Endothelial cell of umbilical vein (primary cell): ENCODE measurements around the gene ST6GALNAC6. TPM values are rescaled to one million over a fixed set of nuclear protein-coding genes. Genes with fewer than 3 reads are reported as not detected.

Source experiments
- BruUV-seq: library from RNA; stranded (reverse); fragments of 400-500 nt; replicated peaks from 2 replicates; lab custom pipeline; 2021; lab: Mats Ljungman, UMichigan
- CTCF ChIA-PET: fragments of 300-600, 350-600 bp; sonication (Branson Sonifier 250); formaldehyde crosslinking; loops from one replicate; lab custom pipeline; 2021; ENCODE audit warnings: antibody characterized with exemption, inconsistent platforms; lab: Charles Lee
- POLR2A ChIA-PET: fragments of 300-600, 350-600 bp; sonication (Branson Sonifier 250); formaldehyde crosslinking; loops from one replicate; lab custom pipeline; 2021; ENCODE audit warnings: antibody characterized with exemption, inconsistent platforms; lab: Charles Lee
- DNase-seq: peaks from one replicate; pipeline ENCODE4 v3.0.0-alpha.2; 2011; ENCODE audit warnings: low read depth, low spot score
- FAIRE-seq: peaks from 2 replicates; lab custom pipeline; 2011; peaks lifted over from hg19 to GRCh38; lab: Jason Lieb, UNC
- H2AFZ ChIP-seq: 2 replicates; pipeline ENCODE4 v1.6.0; 2012; ENCODE audit warnings: low read depth, low read length, control low read depth, inconsistent platforms
- H3K27ac ChIP-seq: 2 replicates; pipeline ENCODE4 v1.5.1; 2011; ENCODE audit warnings: low read depth, mild to moderate bottlenecking, control low read depth, low read length, moderate library complexity; ENCODE audit not compliant: insufficient read depth
- H3K27me3 ChIP-seq, 2 experiments: 2 replicates each; pipeline versions ENCODE4 v1.6.0 to v1.6.1; 2011; ENCODE audit warnings: low read length in 2 of 2, mixed read lengths in 1 of 2; ENCODE audit not compliant: control insufficient read depth in 2 of 2, insufficient read depth in 2 of 2
- H3K36me3 ChIP-seq, 2 experiments: 2 replicates in 1 of 2; 3 replicates in 1 of 2; pipeline ENCODE4 v1.5.1; 2011; ENCODE audit warnings: low read length in 2 of 2, mild to moderate bottlenecking in 1 of 2, moderate library complexity in 1 of 2; ENCODE audit not compliant: control insufficient read depth in 2 of 2, insufficient read depth in 2 of 2; ENCODE audit errors: extremely low read depth in 1 of 2
- H3K4me1 ChIP-seq: 3 replicates; pipeline ENCODE4 v1.5.1; 2011; ENCODE audit warnings: mild to moderate bottlenecking, low read length; ENCODE audit not compliant: control insufficient read depth, insufficient read depth; ENCODE audit errors: extremely low read depth
- H3K4me2 ChIP-seq: 2 replicates; pipeline ENCODE4 v1.6.1; 2011; ENCODE audit warnings: low read length, control low read depth, mixed read lengths; ENCODE audit not compliant: insufficient read depth
- H3K4me3 ChIP-seq, 3 experiments: fragments of 200-600 bp in 1 of 3; sonication (generic), shearing (Covaris generic) in 1 of 3; replicated peaks in 1 of 3; 2 replicates each; pipeline ENCODE4 v1.5.1; 2011 to 2016; ENCODE audit warnings: control low read depth in 3 of 3, low read length in 3 of 3, mild to moderate bottlenecking in 2 of 3, inconsistent platforms in 1 of 3, low read depth in 1 of 3, moderate library complexity in 1 of 3; ENCODE audit not compliant: insufficient read depth in 1 of 3
- H3K79me2 ChIP-seq: 2 replicates; pipeline ENCODE4 v1.6.0; 2012; ENCODE audit warnings: low read length, inconsistent platforms; ENCODE audit not compliant: control insufficient read depth, insufficient read depth
- H3K9ac ChIP-seq: replicated peaks from 2 replicates; pipeline ENCODE3; 2011; ENCODE audit warnings: low read length, control low read depth; ENCODE audit not compliant: insufficient read depth; ENCODE audit errors: extremely low read depth
- H3K9me1 ChIP-seq: replicated peaks from 3 replicates; pipeline ENCODE4 v1.6.0; 2011; ENCODE audit warnings: mild to moderate bottlenecking, low read length; ENCODE audit not compliant: control insufficient read depth, insufficient read depth; ENCODE audit errors: extremely low read depth
- H3K9me3 ChIP-seq: replicated peaks from 2 replicates; pipeline ENCODE4 v1.5.1; 2012; ENCODE audit warnings: low read length, inconsistent platforms; ENCODE audit not compliant: control insufficient read depth, insufficient read depth
- H4K20me1 ChIP-seq: replicated peaks from 2 replicates; pipeline ENCODE3; 2011; ENCODE audit warnings: mild to moderate bottlenecking, low read length; ENCODE audit not compliant: control insufficient read depth, insufficient read depth; ENCODE audit errors: extremely low read depth
- EZH2 ChIP-seq: IDR thresholded peaks from 2 replicates; pipeline ENCODE4 v1.6.1; 2012; ENCODE audit warnings: borderline replicate concordance, low read depth, mild to moderate bottlenecking, moderate library complexity, low read length, inconsistent platforms; ENCODE audit not compliant: severe bottlenecking
- POLR2A ChIP-seq: IDR thresholded peaks from 2 replicates; pipeline ENCODE4 v1.6.1; 2012; ENCODE audit warnings: low read depth, mild to moderate bottlenecking, control low read depth, low read length
- dilution Hi-C: fragments of 300-500 bp; cut with MboI; formaldehyde crosslinking; loops from one replicate; pipeline ENCODE4 v1.15.0; 2019; ENCODE audit warnings: low sequenced_read_pairs; ENCODE audit not compliant: extremely low pct_ligation_motif_present
- intact Hi-C: fragments of 100-400 bp; cut with micrococcal nuclease; formaldehyde crosslinking; loops from one replicate; pipeline ENCODE4 v1.10.0; 2022
- polyA plus RNA-seq, 4 experiments: library from polyadenylated mRNA; depleted of rRNA in 3 of 4; stranded (reverse) in 3 of 4; unstranded in 1 of 4; fragments of >200 nt; gene quantifications; 2 replicates each; pipeline versions ENCODE4 v1.2.1 to v1.2.3, GENCODE V29; 2011 to 2012; ENCODE audit warnings: missing spikeins in 1 of 4
- total RNA-seq: library from RNA; stranded (reverse); gene quantifications from 2 replicates; pipeline ENCODE4 v1.2.3, GENCODE V29; 2021
- TF ChIP-seq, protein P1 (sequence below), 2 donors: IDR thresholded peaks; 1 replicate in 1 of 2; 2 replicates in 1 of 2; pipeline ENCODE4 v1.5.1; 2011; ENCODE audit warnings: low read length in 2 of 2, mild to moderate bottlenecking in 2 of 2, moderate library complexity in 2 of 2, control low read depth in 1 of 2, inconsistent platforms in 1 of 2, low read depth in 1 of 2; ENCODE audit not compliant: insufficient read depth in 1 of 2; ENCODE audit errors: extremely low read depth in 1 of 2
- TF ChIP-seq, protein P2 (sequence below): IDR thresholded peaks from 2 replicates; pipeline ENCODE4 v1.6.1; 2011; ENCODE audit not compliant: insufficient read depth, insufficient read length

ST6GALNAC6 gene
- total and polyA plus RNA-seq, 2 donors (not counting 3 experiments of a cell fraction or from before 2014, with no cell fraction given): 43.0 to 78.9 TPM

DNA sequence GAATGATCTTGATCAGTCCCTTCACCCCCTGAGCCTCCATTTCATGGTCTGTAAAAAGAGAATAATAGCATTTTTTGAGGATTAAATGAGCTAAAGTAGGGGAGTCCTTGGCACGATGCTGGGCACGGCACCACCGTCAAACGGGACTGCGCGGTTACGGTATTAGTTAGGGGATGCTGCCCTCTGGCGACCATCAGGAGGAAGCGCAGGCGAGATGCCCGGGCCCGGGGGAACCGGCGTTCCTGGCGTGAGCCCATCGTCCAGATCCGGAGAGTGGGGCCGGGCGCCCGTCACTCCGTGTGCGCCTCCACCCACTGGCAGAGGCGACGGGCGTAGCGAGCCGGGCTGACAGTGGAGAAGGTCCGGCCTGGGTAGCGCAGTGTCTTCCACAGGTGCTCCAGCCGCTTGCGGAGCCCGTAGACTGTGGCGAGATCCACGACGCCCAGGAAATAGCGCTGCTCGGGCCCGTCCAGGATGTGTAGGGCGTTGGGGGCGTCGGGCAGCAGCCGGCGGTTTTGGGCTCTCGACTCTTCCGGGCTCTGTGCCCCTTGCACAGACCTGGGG is 22.2 kb upstream of the ST6GALNAC6 start:
- CTCF ChIA-PET: interaction anchor here (0.6 to 4.5 kb wide), 32 partner anchors 8 to 707 kb away, joined by 3 to 38 read pairs (median 4); partner anchors contain the start of genes AK1, CDK9, ENG and PIP5KL1
- H3K4me1 ChIP-seq: peaks cover 22% of the 10 kb centered on the region
- DNase-seq (peak; percentile 47), FAIRE-seq (peak; percentile 88)
- no peaks in the 10 kb centered on the region for H3K9me1 ChIP-seq
- H3K27me3 ChIP-seq: peaks cover 0 to under 1% of the 10 kb centered on the region in 2 experiments
- no peak overlapping the region for H3K27ac ChIP-seq
- H3K4me3 ChIP-seq: no peak overlapping the region
- POLR2A ChIA-PET: interaction anchor here (0.6 kb wide), 1 partner anchor 27 kb away, joined by 3 read pairs; no protein-coding TSS in a partner anchor
- peak overlapping the region; percentile 27 for H3K4me2 ChIP-seq
- TF ChIP-seq, protein P1, sequence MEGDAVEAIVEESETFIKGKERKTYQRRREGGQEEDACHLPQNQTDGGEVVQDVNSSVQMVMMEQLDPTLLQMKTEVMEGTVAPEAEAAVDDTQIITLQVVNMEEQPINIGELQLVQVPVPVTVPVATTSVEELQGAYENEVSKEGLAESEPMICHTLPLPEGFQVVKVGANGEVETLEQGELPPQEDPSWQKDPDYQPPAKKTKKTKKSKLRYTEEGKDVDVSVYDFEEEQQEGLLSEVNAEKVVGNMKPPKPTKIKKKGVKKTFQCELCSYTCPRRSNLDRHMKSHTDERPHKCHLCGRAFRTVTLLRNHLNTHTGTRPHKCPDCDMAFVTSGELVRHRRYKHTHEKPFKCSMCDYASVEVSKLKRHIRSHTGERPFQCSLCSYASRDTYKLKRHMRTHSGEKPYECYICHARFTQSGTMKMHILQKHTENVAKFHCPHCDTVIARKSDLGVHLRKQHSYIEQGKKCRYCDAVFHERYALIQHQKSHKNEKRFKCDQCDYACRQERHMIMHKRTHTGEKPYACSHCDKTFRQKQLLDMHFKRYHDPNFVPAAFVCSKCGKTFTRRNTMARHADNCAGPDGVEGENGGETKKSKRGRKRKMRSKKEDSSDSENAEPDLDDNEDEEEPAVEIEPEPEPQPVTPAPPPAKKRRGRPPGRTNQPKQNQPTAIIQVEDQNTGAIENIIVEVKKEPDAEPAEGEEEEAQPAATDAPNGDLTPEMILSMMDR (IDR thresholded peaks at IDR 0.05; ENCODE audit: extremely low read depth in 1 of 2, insufficient read depth in 1 of 2, low read depth in 1 of 2, low read length in 2 of 2): peak; percentile 94 to 95
- TF ChIP-seq POLR2A: no peak
- H4K20me1 ChIP-seq: no peaks in the 10 kb centered on the region
- no peaks in the 10 kb centered on the region for H3K36me3 ChIP-seq
- dilution Hi-C loops (no loop called here), intact Hi-C loops (loop anchor here (1.0 kb wide), 2 partner anchors 186 to 331 kb away; partner anchors contain the start of gene TOR2A)
- BruUV-seq: no TSS peak
- H3K79me2 ChIP-seq: peaks cover under 1% of the 10 kb centered on the region
- H3K9me3 ChIP-seq: no peaks in the 10 kb centered on the region
- H2AFZ ChIP-seq: peak overlapping the region; percentile 76
- H3K9ac ChIP-seq: no peak overlapping the region

- peaks cover 31% of the 10 kb centered on the region for H3K4me1 ChIP-seq
- no TSS peak for BruUV-seq
- CTCF ChIA-PET: interaction anchor here (0.6 to 4.5 kb wide), 29 partner anchors 9 to 706 kb away, joined by 3 to 38 read pairs (median 4); partner anchors contain the start of genes AK1, CDK9, ENG and PIP5KL1
Observed at GRCh38 chr9:127920794-127921193, 21.4 kb upstream of the ST6GALNAC6 start.

More at GRCh38 chr9:127920794-127921193, 21.4 kb upstream of the ST6GALNAC6 start:
- Histone ChIP-seq H3K27ac (no peak overlapping the region), H3K36me3 (no peaks in the 10 kb centered on the region), H3K4me2 (no peak overlapping the region), H2AFZ (no peak overlapping the region), H3K9me3 (no peaks in the 10 kb centered on the region), H3K27me3 (no peaks in the 10 kb centered on the region), H3K79me2 (peaks cover 9% of the 10 kb centered on the region), H3K9ac (no peak overlapping the region), H3K4me3 (no peak overlapping the region), H3K9me1 (no peaks in the 10 kb centered on the region), H4K20me1 (no peaks in the 10 kb centered on the region)
- POLR2A ChIA-PET: interaction anchor here (0.6 kb wide), 1 partner anchor 556 kb away, joined by 3 read pairs; no protein-coding TSS in a partner anchor
- no peak for FAIRE-seq
- dilution Hi-C loops (no loop called here), intact Hi-C loops (loop anchor here (1.0 kb wide), 2 partner anchors 185 to 330 kb away; partner anchors contain the start of gene TOR2A)
- DNase-seq: no peak
- no peak for TF ChIP-seq EZH2
- TF ChIP-seq, protein P2, sequence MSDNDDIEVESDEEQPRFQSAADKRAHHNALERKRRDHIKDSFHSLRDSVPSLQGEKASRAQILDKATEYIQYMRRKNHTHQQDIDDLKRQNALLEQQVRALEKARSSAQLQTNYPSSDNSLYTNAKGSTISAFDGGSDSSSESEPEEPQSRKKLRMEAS: no peak
